Naive thymus-derived CD4-positive, alpha-beta T cell (primary cell): ENCODE measurements around the gene DCXR. TPM values are rescaled to one million over a fixed set of nuclear protein-coding genes. Genes with fewer than 3 reads are reported as not detected.

Experiments
- ATAC-seq: fragments of 150-1000 bp; cut with Tn5 transposase; 2 replicates; pipeline ENCODE4 v1.10.0; 2021; ENCODE audit warnings: mild to moderate bottlenecking, moderate library complexity
- CTCF ChIA-PET: fragments of 350-600 bp; sonication (Branson Sonifier 250); formaldehyde crosslinking; loops from one replicate; lab custom pipeline; 2021; ENCODE audit warnings: antibody characterized with exemption; lab: Charles Lee
- POLR2A ChIA-PET: fragments of 350-600 bp; sonication (Branson Sonifier 250); formaldehyde crosslinking; loops from one replicate; lab custom pipeline; 2021; ENCODE audit warnings: antibody characterized with exemption, inconsistent platforms; lab: Charles Lee
- DNase-seq, 9 donors: peaks; one replicate each; pipeline versions ENCODE4 v3.0.0 to v3.0.0-alpha.2; 2020 to 2022; ENCODE audit warnings: mixed read lengths in 1 of 9
- H3K27ac ChIP-seq: one replicate; pipeline ENCODE4 v1.7.0; 2013; ENCODE audit warnings: mild to moderate bottlenecking, low read depth, low read length, moderate library complexity
- H3K27me3 ChIP-seq, 2 donors: one replicate each; pipeline ENCODE4 v1.7.0; 2013; ENCODE audit warnings: low read length in 2 of 2, mild to moderate bottlenecking in 2 of 2, moderate library complexity in 2 of 2; ENCODE audit not compliant: control insufficient read depth in 2 of 2, insufficient read depth in 2 of 2
- H3K36me3 ChIP-seq, 3 experiments: 1 replicate in 2 of 3; 2 replicates in 1 of 3; pipeline ENCODE4 v1.7.0; 2013; ENCODE audit warnings: low read length in 3 of 3, mild to moderate bottlenecking in 3 of 3, moderate library complexity in 1 of 3; ENCODE audit not compliant: insufficient read depth in 3 of 3, control insufficient read depth in 2 of 3
- H3K4me1 ChIP-seq, 2 donors: one replicate each; pipeline ENCODE4 v1.7.0; 2013; ENCODE audit warnings: low read length in 2 of 2, mild to moderate bottlenecking in 2 of 2, moderate library complexity in 1 of 2; ENCODE audit not compliant: control insufficient read depth in 2 of 2, insufficient read depth in 2 of 2
- H3K4me3 ChIP-seq: 2 replicates; pipeline ENCODE4 v1.7.0; 2013; ENCODE audit warnings: mild to moderate bottlenecking, low read length
- H3K9me3 ChIP-seq, 3 experiments: 1 replicate in 2 of 3; 2 replicates in 1 of 3; pipeline ENCODE4 v1.7.0; 2013; ENCODE audit warnings: low read length in 3 of 3; ENCODE audit not compliant: control insufficient read depth in 2 of 3
- H3K27ac Mint-ChIP-seq, 9 donors: one replicate each; pipeline ENCODE4 v1.8.0; 2020 to 2022; ENCODE audit warnings: mixed read lengths in 9 of 9, mild to moderate bottlenecking in 8 of 9, moderate library complexity in 5 of 9, inconsistent platforms in 2 of 9
- H3K27me3 Mint-ChIP-seq, 5 donors: one replicate each; pipeline ENCODE4 v1.8.0; 2021 to 2022; ENCODE audit warnings: mixed read lengths in 5 of 5, mild to moderate bottlenecking in 1 of 5
- H3K36me3 Mint-ChIP-seq, 5 donors: one replicate each; pipeline ENCODE4 v1.8.0; 2020 to 2022; ENCODE audit warnings: mixed read lengths in 5 of 5, mild to moderate bottlenecking in 3 of 5, inconsistent platforms in 1 of 5
- H3K4me1 Mint-ChIP-seq, 7 donors: one replicate each; pipeline ENCODE4 v1.8.0; 2020 to 2022; ENCODE audit warnings: mixed read lengths in 7 of 7, mild to moderate bottlenecking in 3 of 7, inconsistent platforms in 1 of 7
- H3K4me3 Mint-ChIP-seq, 10 donors: one replicate each; pipeline ENCODE4 v1.8.0; 2020 to 2022; ENCODE audit warnings: mild to moderate bottlenecking in 10 of 10, mixed read lengths in 10 of 10, moderate library complexity in 6 of 10, inconsistent platforms in 2 of 10
- H3K9me3 Mint-ChIP-seq, 11 donors: one replicate each; pipeline ENCODE4 v1.8.0; 2020 to 2022; ENCODE audit warnings: mixed read lengths in 11 of 11, mild to moderate bottlenecking in 4 of 11, inconsistent platforms in 1 of 11, moderate library complexity in 1 of 11
- intact Hi-C, 2 donors: fragments of 100-400 bp; cut with micrococcal nuclease; formaldehyde crosslinking; loops; one replicate each; pipeline ENCODE4 v1.15.1; 2023
- polyA plus RNA-seq, 2 donors: library from polyadenylated mRNA; unstranded; fragments of 300-500 nt; fragmentation: Illumina TruSeq; gene quantifications; one replicate each; pipeline ENCODE4 v1.2.3, GENCODE V29; 2021
- total RNA-seq, 6 experiments: library from RNA in 5 of 6; stranded (reverse) in 5 of 6; gene quantifications; 1 replicate in 5 of 6; 2 replicates in 1 of 6; pipeline ENCODE4 v1.2.3 and lab custom pipeline; 2021 to 2026

The DCXR gene
- total and polyA plus RNA-seq, 7 experiments from 2014 or later, result 63.0 to 228 (median 98.4) TPM

- ATAC-seq (no peak), DNase-seq (no peak)
- H3K4me3 ChIP-seq, result no peak overlapping the region
- H3K4me1 ChIP-seq, result no peaks in the 10 kb centered on the region
- Mint-ChIP-seq H3K27me3 (no peaks in the 10 kb centered on the region), H3K27ac (no peak overlapping the region), H3K36me3 (no peaks in the 10 kb centered on the region), H3K9me3 (no peaks in the 10 kb centered on the region), H3K4me1 (peaks cover 0 to 3% (median 0%) of the 10 kb centered on the region in 7 donors), H3K4me3 (no peak overlapping the region)
- no peaks in the 10 kb centered on the region for H3K36me3 ChIP-seq
- no peaks in the 10 kb centered on the region for H3K27me3 ChIP-seq
- intact Hi-C loops, result no loop called here
- CTCF ChIA-PET, result interaction anchor here (0.8 kb wide), 1 partner anchor 16 kb away, joined by 3 read pairs; no protein-coding TSS in a partner anchor
- H3K27ac ChIP-seq, result no peak overlapping the region
- H3K9me3 ChIP-seq, result no peaks in the 10 kb centered on the region
- POLR2A ChIA-PET, result no interaction called here
These were observed 33.8 kb downstream of the DCXR start for GRCh38 chr17:82003411-82004381.

GRCh38 chr17:82001571-82002056, 35.9 kb downstream of the DCXR start:
- DNase-seq (no peak), ATAC-seq (no peak)
- Mint-ChIP-seq H3K4me1 (peaks cover 0 to 7% (median 0%) of the 10 kb centered on the region in 7 donors), H3K4me3 (no peak overlapping the region), H3K36me3 (no peaks in the 10 kb centered on the region), H3K9me3 (no peaks in the 10 kb centered on the region), H3K27ac (no peak overlapping the region), H3K27me3 (no peaks in the 10 kb centered on the region)
- H3K4me3 ChIP-seq, result no peak overlapping the region
- H3K27me3 ChIP-seq, result no peaks in the 10 kb centered on the region
- POLR2A ChIA-PET, result no interaction called here
- intact Hi-C loops, result no loop called here
- H3K27ac ChIP-seq, result no peak overlapping the region
- peaks cover 0 to 8% (median 0%) of the 10 kb centered on the region in 3 experiments for H3K36me3 ChIP-seq
- no peaks in the 10 kb centered on the region for H3K4me1 ChIP-seq
- CTCF ChIA-PET, result no interaction called here
- H3K9me3 ChIP-seq, result no peaks in the 10 kb centered on the region

- H3K4me3 ChIP-seq, result no peak overlapping the region
- H3K36me3 ChIP-seq, result peaks cover 0 to 14% (median 0%) of the 10 kb centered on the region in 3 experiments
- H3K27me3 ChIP-seq, result no peaks in the 10 kb centered on the region
- Mint-ChIP-seq H3K9me3 (no peaks in the 10 kb centered on the region), H3K36me3 (peaks cover 0 to 4% (median 0%) of the 10 kb centered on the region in 5 donors), H3K4me1 (peaks cover 0 to 6% (median 0%) of the 10 kb centered on the region in 7 donors), H3K27ac (no peak overlapping the region), H3K27me3 (no peaks in the 10 kb centered on the region), H3K4me3 (no peak overlapping the region)
- H3K27ac ChIP-seq, result no peak overlapping the region
- no peaks in the 10 kb centered on the region for H3K9me3 ChIP-seq
- H3K4me1 ChIP-seq, result no peaks in the 10 kb centered on the region
- intact Hi-C loops, result no loop called here
- ChIA-PET CTCF (no interaction called here), POLR2A (no interaction called here)
- no peak for DNase-seq
- ATAC-seq, result no peak
These were observed 36.5 kb downstream of the DCXR start for GRCh38 chr17:82000803-82001570.

GRCh38 chr17:81999976-82000802, 37.3 kb downstream of the DCXR start:
- ATAC-seq, result no peak
- Histone ChIP-seq H3K36me3 (peaks cover 0 to 19% (median 0%) of the 10 kb centered on the region in 3 experiments), H3K4me3 (no peak overlapping the region), H3K4me1 (no peaks in the 10 kb centered on the region), H3K9me3 (no peaks in the 10 kb centered on the region), H3K27me3 (no peaks in the 10 kb centered on the region), H3K27ac (no peak overlapping the region)
- Mint-ChIP-seq H3K4me3 (no peak overlapping the region), H3K27ac (no peak overlapping the region), H3K27me3 (no peaks in the 10 kb centered on the region), H3K4me1 (peaks cover 0 to 3% (median 0%) of the 10 kb centered on the region in 7 donors), H3K9me3 (no peaks in the 10 kb centered on the region), H3K36me3 (peaks cover 0 to 7% (median 0%) of the 10 kb centered on the region in 5 donors)
- CTCF ChIA-PET, result no interaction called here
- DNase-seq, result no peak
- intact Hi-C loops, result no loop called here
- POLR2A ChIA-PET, result no interaction called here

- H3K4me1 ChIP-seq, result no peaks in the 10 kb centered on the region
- H3K27ac ChIP-seq, result no peak overlapping the region
- Mint-ChIP-seq H3K27ac (no peak overlapping the region), H3K9me3 (no peaks in the 10 kb centered on the region), H3K27me3 (no peaks in the 10 kb centered on the region), H3K4me3 (no peak overlapping the region), H3K36me3 (peaks cover 0 to 7% (median 0%) of the 10 kb centered on the region in 5 donors), H3K4me1 (peaks cover 0 to 3% (median 0%) of the 10 kb centered on the region in 7 donors)
- H3K27me3 ChIP-seq, result no peaks in the 10 kb centered on the region
- no peak for DNase-seq
- H3K36me3 ChIP-seq, result peaks cover 0 to 19% (median 0%) of the 10 kb centered on the region in 3 experiments
- no peak for ATAC-seq
- ChIA-PET POLR2A (no interaction called here), CTCF (interaction anchor here (0.7 kb wide), 1 partner anchor 31 kb away, joined by 3 read pairs; no protein-coding TSS in a partner anchor)
- intact Hi-C loops, result no loop called here
- H3K9me3 ChIP-seq, result no peaks in the 10 kb centered on the region
- H3K4me3 ChIP-seq, result no peak overlapping the region
These were observed 37.9 kb downstream of the DCXR start for GRCh38 chr17:81999587-81999975.
